Uterus (tissue), 2 donors: ENCODE measurements around the gene NHS.

Experiments used
- POLR2A ChIP-seq, 2 donors: fragments of 450-650 bp; IDR thresholded peaks; one replicate each; pipeline ENCODE4 v1.6.1; 2016; ENCODE audit warnings: antibody characterized with exemption in 2 of 2, mild to moderate bottlenecking in 1 of 2, moderate library complexity in 1 of 2
- TF ChIP-seq, protein P1 (sequence below), 4 experiments: fragments of 200-600 bp in 2 of 4; fragments of 450-650 bp in 2 of 4; sonication (generic) in 2 of 4; IDR thresholded peaks; one replicate each; pipeline ENCODE4 v1.5.1; 2016 to 2019; ENCODE audit warnings: antibody characterized with exemption in 4 of 4, mild to moderate bottlenecking in 2 of 4, moderate library complexity in 1 of 4

GRCh38 chrX:17476411-17476810, 101.4 kb downstream of the NHS start:
- TF ChIP-seq, protein P1, sequence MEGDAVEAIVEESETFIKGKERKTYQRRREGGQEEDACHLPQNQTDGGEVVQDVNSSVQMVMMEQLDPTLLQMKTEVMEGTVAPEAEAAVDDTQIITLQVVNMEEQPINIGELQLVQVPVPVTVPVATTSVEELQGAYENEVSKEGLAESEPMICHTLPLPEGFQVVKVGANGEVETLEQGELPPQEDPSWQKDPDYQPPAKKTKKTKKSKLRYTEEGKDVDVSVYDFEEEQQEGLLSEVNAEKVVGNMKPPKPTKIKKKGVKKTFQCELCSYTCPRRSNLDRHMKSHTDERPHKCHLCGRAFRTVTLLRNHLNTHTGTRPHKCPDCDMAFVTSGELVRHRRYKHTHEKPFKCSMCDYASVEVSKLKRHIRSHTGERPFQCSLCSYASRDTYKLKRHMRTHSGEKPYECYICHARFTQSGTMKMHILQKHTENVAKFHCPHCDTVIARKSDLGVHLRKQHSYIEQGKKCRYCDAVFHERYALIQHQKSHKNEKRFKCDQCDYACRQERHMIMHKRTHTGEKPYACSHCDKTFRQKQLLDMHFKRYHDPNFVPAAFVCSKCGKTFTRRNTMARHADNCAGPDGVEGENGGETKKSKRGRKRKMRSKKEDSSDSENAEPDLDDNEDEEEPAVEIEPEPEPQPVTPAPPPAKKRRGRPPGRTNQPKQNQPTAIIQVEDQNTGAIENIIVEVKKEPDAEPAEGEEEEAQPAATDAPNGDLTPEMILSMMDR (IDR thresholded peaks at IDR 0.05): no peak
- TF ChIP-seq POLR2A (IDR thresholded peaks at IDR 0.05): no peak
